Ammon's horn (tissue), 1 donor: ENCODE results near the gene SIK3.
A peak's percentile ranks its signal among the peaks of the same experiment; 100 is the strongest.

Experiments used
- DNase-seq: peaks from one replicate; pipeline ENCODE4 v3.0.0-alpha.2; 2016; ENCODE audit warnings: low spot score

SIK3 gene

DNA sequence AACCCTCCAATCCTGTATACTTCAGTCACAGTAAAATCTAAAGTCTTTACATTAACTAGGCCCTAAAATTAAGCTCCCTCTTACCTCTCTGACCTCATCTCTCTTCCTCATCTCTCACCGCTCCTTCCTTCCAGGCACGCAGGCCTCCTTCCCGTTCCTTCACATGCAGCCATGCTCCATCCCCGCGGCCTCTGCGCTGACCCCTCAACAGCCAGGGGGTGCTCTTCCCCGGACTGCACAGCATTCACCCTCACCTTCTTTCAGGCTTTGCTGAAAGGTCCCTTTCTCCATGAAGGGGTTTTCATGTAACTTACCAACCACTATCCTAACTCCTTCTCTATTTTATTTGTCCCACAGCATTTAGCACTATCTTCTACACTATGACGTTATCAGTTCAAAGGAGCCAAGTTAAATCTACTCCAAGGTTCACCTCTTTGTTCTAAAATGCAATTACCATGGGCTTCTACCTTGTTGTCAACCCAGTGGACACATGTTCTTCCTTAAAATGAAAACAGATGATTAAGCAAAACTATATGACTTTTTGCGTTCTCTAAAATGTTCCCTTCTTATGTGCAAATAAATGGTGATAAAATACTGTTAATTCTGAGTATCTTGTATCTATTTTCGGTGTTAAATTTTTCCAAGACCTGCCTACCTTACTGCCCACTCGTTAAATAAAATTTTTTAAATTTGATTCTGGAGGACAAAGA lies 203.0 kb downstream of the SIK3 start:
- DNase-seq = no peak

DNA sequence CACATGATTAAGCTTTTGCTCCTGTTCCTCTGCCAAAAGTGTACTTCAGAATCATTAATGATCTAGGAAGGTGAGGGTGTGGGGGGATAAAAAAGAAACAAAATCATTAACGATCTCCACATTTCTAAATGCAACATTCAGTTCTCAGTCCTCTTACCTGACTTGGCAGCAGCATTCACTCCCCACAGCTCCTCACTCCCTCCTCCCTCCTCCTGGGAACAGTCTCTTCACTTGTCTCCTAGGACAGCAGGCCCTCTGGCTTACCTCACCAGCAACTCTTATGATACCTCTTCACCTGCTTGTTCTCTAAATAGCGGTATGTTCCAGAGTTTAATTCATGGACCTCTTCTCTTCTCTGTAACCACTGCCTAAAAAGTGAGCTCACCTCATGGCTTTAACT lies 204.3 kb downstream of the SIK3 start:
- no peak for DNase-seq

DNA sequence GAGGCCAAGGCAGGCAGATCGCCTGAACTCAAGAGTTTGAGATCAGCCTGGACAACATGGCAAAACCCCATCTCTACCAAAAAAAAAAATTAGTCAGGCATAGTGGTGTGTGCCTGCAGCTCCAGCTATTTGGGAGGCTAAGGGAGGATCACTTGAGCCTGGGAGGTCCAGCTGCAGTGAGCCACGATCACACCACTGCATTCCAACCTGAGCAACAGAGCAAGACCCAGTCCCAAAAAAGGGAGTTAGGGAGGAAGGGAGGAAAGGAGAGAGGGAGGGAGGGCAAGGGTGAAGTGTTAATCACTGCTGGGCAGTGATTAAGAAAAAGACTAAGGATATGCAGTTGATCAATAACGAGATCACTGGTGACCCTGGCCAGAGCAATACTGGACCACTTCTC lies 204.8 kb downstream of the SIK3 start:
- no peak for DNase-seq

DNA sequence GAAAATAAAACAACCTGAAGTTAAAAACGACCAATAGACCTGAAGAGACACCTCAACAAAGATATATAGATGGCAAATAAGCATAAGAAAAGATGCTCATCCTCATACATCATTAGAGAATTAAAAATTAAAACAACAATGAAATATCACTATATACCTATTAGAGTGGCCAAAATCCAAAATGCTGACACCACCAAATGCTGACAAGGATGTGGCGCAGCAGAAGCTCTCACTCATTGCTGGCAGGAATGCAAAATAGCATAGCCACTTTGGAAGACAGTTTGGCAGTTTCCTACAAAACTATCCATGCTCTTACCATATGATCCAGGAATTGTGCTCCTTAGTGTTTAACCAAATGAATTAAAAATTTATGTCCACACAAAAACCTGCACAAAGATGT lies 205.9 kb downstream of the SIK3 start:
- DNase-seq = no peak

DNA sequence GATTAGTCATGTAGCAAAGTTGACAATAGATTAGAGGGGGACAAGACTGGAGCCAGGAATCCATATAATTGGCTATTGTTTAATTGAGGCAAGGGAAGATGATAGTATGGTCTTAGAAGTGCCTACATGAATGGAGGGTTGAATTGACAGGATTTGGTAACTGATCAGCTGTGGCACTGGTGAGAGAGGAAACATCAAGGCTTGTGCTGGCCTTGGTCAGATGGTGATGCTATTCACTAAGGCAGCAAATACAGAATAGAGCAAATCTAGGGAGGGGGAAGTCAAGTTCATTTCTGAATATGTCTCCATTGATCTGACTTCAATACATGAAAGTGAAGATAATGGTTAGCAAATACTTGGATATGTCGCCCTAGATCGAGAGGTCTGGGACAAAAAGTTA lies 206.5 kb downstream of the SIK3 start:
- peak; percentile 60 for DNase-seq

DNA sequence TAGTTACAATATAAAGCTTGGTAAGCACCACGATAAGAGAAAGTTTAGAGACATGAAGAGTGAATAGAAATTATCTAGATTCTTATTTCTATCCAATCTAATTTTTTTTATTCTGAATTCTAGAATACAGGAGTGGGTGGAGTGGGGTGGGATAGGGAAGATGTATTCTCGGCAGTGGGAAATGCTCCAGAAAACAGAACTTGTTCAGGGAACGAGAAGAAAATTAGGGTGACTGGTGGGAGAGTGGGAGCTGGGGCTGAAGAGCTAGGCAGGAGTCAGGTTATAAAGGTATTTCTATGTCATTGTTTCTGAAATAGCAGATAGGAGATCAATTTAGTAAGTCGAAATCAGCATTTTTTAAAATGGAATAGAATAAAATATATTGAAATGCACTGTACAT lies 207.6 kb downstream of the SIK3 start:
- no peak for DNase-seq

DNA sequence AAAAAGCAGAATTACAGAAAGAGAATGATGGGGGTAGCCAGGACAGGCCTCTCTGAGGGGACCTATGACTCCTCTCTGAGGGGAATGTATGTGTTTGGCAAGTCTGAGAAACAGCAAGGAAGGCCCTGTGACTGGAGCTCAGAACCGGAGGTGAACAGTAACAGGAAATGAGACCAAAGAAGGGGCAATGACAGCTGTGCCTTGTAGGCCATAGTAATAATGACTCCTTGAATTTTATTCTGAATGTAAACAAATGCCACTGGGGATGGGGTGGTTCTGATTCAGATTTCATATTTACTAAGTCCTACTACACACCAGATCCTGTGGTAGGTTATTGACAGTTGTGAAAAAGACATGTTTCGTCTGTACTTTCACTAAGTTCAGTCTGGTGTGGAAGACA lies 208.0 kb downstream of the SIK3 start:
- DNase-seq = no peak

DNA sequence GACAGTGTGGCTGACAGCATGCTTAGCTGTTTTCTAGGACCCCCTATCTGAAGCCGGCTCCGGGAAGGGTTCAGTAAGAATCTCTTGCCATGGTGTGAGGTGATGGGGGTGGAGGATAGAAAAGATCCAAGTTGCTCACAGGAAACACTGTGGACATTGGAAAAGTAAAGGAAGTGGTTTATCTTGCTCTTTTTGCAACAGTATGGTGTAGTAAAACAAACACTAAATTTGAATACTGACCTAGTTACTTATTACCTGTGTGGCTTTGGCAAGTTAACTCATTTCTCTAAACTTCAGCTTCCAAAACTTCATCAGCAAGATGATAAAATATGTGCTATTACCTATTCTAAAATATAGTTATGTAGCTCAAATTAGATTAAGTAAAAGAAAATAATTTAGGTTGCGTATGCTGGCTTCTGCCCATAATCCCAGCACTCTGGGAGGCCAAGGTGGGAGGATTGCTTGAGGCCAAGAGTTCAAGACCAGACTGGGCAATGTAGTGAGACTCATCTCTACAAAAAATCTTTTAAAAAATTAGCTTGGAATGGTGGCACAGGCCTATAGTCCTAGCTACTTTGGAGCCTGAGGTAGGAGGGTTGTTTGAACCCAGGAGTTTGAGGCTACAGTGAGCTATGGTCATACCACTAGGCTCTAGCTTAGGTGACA lies 209.2 kb downstream of the SIK3 start:
- no peak for DNase-seq

DNA sequence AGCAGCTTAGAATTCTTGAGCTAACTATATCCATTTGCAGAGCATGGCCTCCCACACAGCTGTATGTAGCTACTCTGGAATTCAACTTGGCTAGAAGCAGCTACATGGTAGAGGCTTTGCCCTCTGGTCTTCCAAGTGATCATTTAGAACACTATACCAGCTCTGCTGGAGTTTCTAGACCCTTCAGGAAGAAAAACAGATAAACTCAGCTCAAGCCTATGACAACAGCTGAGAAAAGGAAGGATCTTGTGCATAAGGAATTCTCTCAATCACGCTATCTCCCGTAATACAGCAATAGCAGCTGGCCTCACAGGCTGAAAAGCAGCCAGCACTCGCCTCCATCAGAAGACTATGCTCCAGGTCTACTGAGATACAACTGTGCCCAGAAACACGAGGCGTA lies 210.2 kb downstream of the SIK3 start:
- peak; percentile 27 for DNase-seq

DNA sequence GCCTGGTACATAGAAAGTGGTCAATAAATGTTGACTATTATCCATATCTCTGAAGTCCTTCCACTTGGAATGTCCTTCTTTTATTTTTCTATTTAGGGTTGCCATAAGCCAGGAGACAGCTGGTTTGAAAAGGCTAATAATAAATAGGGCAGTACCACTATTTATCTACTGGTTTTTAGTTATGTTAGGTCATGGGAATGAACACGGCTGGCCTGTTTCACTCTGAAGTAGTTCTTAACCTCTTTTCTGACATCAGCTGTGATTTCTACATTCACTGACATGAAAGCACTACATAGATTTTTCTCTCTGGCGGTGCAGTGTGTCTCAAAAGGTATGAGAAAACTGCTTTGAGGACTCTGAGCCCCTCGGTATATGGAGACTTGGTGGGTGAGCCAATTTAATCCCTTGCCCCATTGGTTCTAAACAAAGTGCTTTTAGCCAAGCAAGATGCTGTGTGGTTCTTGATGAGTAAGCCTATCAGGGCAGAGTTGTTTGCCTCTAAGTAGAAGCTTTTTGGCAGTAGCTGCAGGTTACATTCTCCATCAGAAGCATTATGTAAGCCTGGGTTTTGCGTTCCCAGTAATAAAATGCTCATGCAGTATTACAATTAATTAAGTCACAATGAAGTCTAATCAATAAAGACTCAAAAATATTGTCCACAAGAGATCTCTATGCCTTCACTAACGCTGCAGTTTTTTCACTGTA lies 212.1 kb downstream of the SIK3 start:
- DNase-seq = peak; percentile 57

DNA sequence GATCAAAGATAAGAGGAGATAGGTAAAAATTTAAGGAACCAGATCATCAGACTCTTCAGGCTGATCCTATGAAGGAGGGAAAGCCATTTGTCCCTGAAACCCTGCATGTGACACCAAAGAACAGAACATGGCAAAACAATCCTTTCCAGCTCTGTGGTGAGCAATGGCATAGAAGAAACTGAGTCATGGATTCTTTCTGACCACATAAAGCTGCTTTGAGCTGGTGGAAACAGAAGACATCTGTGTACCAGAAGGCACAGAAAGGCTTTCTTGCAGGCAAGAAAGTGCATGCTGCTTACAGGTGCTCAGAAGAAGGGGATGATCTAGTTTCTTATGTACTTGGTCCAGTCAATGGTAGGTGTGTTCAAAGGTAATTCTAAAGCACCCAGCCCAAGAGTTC lies 215.8 kb downstream of the SIK3 start:
- no peak for DNase-seq

DNA sequence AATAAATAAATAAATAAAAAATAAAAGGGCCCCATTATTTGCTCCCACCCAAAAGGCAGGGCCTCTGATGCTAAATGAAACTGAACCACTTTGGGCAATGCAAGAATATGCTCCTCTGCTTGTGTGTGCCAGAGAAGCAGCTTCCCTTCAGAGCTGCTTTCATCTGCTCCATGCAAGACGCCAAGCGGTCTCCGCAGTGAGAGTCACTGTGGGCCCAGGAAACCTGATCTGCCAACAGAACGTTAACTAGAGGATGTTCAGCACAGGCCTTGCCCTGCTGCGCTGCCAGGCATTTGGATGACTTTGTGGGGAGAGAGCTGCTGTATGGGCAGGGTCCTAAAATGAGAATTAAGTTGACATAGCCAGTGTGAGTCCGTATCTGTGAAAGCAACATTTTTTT lies 217.1 kb downstream of the SIK3 start:
- peak; percentile 74 for DNase-seq

DNA sequence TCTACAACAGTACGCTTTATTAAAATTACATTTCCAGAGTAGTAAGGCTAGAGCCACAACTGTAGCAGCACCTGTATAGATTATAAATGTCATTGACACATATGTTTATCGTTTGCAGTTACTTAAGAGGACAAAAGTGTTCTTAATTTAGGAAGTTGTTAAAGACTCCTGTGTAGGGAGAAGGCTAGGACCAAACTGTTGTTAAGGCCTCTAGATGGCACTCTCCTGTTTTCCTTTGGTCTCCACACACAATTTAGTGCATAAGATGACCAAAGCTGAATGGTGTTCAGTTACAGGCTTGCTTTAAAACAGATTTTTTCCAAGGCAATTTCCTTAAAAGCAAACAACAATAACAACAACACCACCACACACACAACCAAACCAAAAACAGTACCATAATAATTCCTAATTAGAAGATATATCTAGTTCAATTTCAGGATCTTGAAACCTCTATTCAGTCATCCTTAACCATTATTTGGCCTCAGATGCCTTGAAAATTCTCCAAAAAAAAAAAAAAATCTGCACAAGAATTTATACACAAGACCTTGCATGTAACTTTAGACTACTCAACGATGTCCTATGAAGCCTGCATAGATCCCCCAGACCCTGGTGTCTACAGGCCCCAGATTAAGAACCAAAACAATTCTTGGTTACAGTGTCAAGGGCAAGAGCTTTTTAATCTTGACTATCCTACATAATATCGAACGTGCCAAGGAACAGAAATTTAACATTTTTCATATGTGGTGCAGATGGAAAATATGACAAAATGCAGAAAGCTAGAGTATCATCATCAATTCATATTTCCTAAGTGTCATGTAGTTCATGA lies 218.2 kb downstream of the SIK3 start:
- peak; percentile 86 for DNase-seq

DNA sequence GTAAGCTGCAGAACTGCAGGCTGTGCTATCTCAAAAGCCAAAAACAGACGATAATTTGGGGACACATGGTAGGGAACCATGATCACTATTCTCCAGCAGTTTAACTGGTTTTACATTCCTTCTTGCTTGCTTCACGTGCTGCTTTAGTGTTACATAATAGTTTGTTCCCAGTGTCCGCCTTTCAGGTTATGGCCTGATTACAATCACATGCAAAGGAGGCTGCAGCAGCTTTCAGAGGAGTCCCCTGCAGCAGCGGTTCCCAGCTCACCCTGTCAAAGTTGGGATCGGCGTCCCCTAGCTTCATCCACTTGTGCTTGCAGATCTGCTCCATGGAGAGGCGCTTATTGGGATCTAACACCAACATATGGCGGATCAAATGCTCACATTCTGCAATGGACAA lies 221.6 kb downstream of the SIK3 start:
- no peak for DNase-seq

DNA sequence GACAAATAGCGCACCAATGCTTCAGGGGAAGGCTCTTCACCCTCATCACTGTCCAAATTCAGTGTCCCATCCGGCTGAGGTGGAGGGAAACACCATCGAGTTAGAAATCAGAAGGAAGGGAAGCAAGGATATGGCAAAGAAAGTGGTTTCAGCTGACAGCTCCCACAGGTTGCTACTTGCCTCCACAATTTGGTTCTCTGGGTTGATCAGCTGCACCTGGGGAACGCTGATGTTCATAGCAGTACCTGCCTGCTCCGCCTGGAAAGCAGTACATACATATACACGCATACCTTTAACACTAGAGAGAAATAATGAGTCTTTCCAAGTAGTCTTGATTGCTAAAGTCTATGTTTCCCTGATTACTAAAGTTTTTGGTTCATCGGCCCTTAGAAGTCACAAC lies 223.0 kb downstream of the SIK3 start:
- DNase-seq = no peak

DNA sequence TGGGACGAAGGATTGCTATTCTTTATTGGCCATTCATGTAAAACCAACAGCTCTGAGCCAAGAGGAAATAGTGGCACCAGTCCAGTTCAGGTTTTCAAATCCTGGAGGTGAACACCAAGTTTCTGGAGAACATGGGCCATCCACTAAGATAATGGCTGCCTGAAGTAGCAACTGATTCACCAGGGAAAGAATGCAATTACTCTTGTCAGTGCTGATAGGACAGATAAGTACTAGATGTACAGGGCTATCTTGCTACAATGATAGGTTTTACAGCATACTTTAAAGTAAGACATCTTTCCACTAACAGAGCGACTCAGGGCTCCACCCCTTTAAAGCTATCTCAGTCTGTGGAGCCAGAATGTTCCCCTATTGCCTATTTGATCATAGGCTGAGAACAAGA lies 224.0 kb downstream of the SIK3 start:
- DNase-seq = no peak

DNA sequence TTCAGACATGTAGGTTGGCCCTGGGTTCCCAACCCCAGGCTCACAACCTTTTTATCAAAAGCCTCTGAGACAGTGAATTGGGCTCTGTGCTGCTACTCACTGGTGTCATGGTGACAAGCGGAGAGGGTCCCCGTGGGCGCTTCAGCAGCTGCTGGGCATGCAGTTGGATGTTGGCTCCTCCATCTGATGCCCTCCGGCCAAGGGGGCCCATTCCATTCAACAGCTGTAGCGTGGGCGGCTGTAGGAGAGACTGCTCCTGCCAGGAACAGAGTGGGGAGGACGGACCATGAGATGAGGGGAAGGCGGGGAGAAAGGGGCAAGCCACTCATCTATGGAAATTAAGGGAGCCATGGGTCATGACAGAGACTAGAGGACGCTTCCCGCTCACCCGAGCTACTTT lies 224.8 kb downstream of the SIK3 start:
- no peak for DNase-seq

DNA sequence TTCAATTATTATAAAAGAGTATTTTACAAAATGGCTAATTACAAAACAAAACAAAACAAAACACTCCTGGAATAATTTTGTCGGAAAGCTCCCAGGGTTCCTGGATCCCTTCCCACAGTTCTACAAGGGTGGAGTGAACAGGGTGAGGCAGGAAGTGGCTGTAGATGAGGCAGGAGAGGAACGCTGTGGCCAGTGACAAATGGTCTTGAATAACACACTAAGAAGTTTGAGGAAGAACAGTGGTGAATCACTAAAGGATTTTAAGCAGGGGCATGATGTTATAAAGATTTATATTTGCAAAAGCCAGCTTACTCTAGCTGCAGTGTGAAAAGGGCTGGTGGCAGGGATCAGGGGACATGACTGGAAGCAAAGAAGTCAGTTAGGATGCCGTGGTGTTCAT lies 227.0 kb downstream of the SIK3 start:
- DNase-seq = no peak

DNA sequence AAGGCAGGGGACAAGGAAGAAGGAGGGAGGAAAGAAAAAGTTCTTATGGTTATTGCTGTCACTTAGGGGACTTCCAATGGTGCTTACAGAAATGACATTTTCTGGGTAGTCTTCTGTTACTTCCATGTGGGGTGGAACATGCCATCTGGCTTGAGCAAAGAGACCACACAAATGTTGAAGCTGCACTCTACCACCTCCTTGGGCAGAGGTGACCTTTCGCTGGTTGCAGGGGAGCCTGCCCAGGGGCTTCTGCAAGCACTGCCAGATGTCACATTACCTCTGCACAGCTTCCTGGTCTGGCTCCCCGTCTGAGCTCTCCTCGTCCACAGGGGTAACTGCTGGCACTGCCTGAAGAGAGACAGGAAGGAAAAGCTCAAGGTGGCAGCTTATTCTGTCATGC lies 228.2 kb downstream of the SIK3 start:
- DNase-seq = no peak

DNA sequence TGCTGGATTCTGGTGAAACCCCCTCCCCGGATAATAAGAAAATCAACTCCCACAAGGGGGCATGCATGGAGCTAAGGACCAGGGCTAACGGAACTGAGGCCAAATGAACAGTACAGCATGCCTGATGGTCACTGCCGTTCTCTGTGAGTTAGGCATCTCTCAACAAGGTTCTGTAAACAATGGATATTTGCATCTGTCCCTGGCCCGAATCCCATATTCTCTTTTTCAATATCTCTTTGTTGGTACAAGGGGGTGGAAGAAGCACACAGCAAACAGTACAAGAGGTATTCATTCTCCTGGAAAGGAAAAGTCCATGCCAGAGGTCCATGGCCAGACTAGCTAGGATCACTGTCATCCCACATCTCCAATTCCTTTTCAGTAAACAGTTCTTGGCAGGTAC lies 228.6 kb downstream of the SIK3 start:
- peak; percentile 83 for DNase-seq

DNA sequence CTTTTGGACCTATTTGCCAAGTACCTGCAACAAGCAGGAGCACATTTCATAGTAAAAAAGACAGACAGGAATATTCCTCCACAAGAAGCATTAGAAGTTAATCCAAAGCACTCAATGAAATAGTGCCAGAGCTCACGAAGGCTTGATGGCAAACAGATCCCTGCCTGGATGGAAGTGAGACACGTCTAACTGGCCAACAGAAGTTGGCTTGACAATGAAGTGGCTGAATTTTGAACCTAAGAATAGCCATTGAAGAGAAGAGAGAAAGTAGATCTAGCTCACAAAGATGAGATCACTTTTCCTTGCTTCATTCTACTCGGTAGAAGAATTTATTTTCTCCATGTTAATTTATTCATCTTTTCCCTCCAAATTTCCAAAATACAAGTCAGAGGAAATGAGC lies 230.2 kb downstream of the SIK3 start:
- no peak for DNase-seq

DNA sequence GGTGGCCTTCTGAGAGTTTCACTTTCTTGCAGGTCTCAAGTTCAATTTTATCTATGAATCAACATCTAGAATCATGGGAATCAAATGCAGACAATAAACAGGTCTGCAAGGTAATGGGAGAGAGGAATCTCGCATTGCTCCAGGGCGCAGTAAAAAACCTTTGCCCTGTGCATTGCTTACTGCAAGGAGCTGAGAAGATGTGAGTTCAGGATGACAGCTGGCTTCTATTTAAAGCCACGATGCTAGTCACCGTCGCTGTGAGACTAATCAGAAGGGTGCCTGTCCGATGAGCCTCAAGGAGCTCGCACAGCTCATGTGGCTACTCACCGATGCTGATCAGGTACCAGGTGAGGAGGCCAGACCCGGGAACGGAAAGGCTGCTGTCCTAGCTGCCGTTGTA lies 230.6 kb downstream of the SIK3 start:
- no peak for DNase-seq
